Measurements from ENCODE around the gene ZNF493. TPM values are rescaled to one million over a fixed set of nuclear protein-coding genes. Genes with fewer than 3 reads are reported as not detected.

The ZNF493 gene
- 10 to 100 TPM; 30.2 to 41.9 (median 34.9) TPM for total RNA-seq

- no peak for TF ChIP-seq CTCF (IDR thresholded peaks at IDR 0.05; ENCODE audit: low read depth)
These were observed at the start of gene ZNF493 for GRCh38 chr19:21396893-21397572. ZNF493 (plus strand) TSS chr19:21397133; CDS start chr19:21397238, 105 bp downstream.

- no peak for TF ChIP-seq CTCF (IDR thresholded peaks at IDR 0.05; ENCODE audit: low read depth)
These were observed 44.1 kb upstream of the ZNF493 start for GRCh38 chr19:21352830-21353229.

- TF ChIP-seq CTCF (IDR thresholded peaks at IDR 0.05; ENCODE audit: low read depth) = no peak
These were observed 38.0 kb upstream of the ZNF493 start, which contains the start of gene ZNF738 for GRCh38 chr19:21358768-21359451. ZNF738 (plus strand) TSS chr19:21359000; CDS start chr19:21359141, 141 bp downstream.

- TF ChIP-seq CTCF (IDR thresholded peaks at IDR 0.05; ENCODE audit: low read depth) = no peak
These were observed 34.6 kb upstream of the ZNF493 start for GRCh38 chr19:21362291-21362690.

- TF ChIP-seq CTCF (IDR thresholded peaks at IDR 0.05; ENCODE audit: low read depth) = no peak
These were observed 12.9 kb upstream of the ZNF493 start for GRCh38 chr19:21383980-21384582.

- no peak for TF ChIP-seq CTCF (IDR thresholded peaks at IDR 0.05; ENCODE audit: low read depth)
These were observed 812 bp upstream of the ZNF493 start for GRCh38 chr19:21396121-21396520.

- no peak for TF ChIP-seq CTCF (IDR thresholded peaks at IDR 0.05; ENCODE audit: low read depth)
These were observed 1.9 kb downstream of the ZNF493 start for GRCh38 chr19:21398851-21399250.

All from subcutaneous adipose tissue (tissue), 4 donors.